Neutrophil (primary cell): Measurements from ENCODE around the gene SLC28A3.

Experiments used
- H3K27ac ChIP-seq: fragments of 200-600 bp; sonication (generic); 2 replicates; pipeline ENCODE4 v1.5.1; 2016; ENCODE audit warnings: mild to moderate bottlenecking, moderate library complexity
- H3K27me3 ChIP-seq: fragments of 200-600 bp; sonication (generic); 2 replicates; pipeline ENCODE4 v1.6.0; 2016; ENCODE audit warnings: mild to moderate bottlenecking
- H3K36me3 ChIP-seq: fragments of 200-600 bp; sonication (generic); 2 replicates; pipeline ENCODE4 v1.5.1; 2017
- H3K4me1 ChIP-seq, 2 experiments: fragments of 200-600 bp in 1 of 2; sonication (generic) in 1 of 2; 1 replicate in 1 of 2; 2 replicates in 1 of 2; pipeline versions ENCODE4 v1.5.1 to v1.6.1; 2013 to 2016; ENCODE audit warnings: low read depth in 1 of 2, low read length in 1 of 2, mild to moderate bottlenecking in 1 of 2, moderate library complexity in 1 of 2; ENCODE audit not compliant: control insufficient read depth in 1 of 2, insufficient read depth in 1 of 2
- H3K4me3 ChIP-seq, 2 experiments: fragments of 200-600 bp in 1 of 2; sonication (generic) in 1 of 2; 1 replicate in 1 of 2; 2 replicates in 1 of 2; pipeline ENCODE4 v1.5.1; 2013 to 2016; ENCODE audit warnings: low read depth in 1 of 2, low read length in 1 of 2, mild to moderate bottlenecking in 1 of 2, moderate library complexity in 1 of 2
- H3K9me3 ChIP-seq: fragments of 200-600 bp; sonication (generic); 2 replicates; pipeline ENCODE4 v1.5.1; 2016
- TF ChIP-seq, protein P1 (sequence below): fragments of 200-600 bp; sonication (generic); IDR thresholded peaks from 2 replicates; pipeline ENCODE4 v1.5.1; 2016; ENCODE audit warnings: antibody characterized with exemption

Gene SLC28A3

DNA sequence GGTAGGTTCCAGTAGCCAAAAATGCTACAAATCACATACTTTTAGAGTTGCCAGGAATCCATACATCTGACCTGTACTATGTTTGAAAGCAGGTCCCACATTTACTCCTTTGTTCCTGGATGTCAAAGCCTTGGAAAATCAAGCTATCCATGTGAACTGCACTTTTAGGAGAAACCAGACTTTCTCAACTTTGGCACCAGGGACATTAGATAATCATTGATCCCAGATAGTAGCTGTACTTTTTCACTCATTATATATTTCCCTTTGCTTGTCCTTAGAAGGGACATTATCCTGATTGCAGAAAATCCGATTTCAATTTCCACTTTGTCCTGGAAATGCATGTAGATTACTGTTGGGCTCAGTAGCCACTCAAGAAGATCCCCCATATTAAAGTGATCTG is 44.1 kb upstream of the SLC28A3 start:
- H3K9me3 ChIP-seq, result no peaks in the 10 kb centered on the region
- no peak overlapping the region for H3K27ac ChIP-seq
- H3K4me1 ChIP-seq, result no peaks in the 10 kb centered on the region
- no peaks in the 10 kb centered on the region for H3K36me3 ChIP-seq
- TF ChIP-seq, protein P1, sequence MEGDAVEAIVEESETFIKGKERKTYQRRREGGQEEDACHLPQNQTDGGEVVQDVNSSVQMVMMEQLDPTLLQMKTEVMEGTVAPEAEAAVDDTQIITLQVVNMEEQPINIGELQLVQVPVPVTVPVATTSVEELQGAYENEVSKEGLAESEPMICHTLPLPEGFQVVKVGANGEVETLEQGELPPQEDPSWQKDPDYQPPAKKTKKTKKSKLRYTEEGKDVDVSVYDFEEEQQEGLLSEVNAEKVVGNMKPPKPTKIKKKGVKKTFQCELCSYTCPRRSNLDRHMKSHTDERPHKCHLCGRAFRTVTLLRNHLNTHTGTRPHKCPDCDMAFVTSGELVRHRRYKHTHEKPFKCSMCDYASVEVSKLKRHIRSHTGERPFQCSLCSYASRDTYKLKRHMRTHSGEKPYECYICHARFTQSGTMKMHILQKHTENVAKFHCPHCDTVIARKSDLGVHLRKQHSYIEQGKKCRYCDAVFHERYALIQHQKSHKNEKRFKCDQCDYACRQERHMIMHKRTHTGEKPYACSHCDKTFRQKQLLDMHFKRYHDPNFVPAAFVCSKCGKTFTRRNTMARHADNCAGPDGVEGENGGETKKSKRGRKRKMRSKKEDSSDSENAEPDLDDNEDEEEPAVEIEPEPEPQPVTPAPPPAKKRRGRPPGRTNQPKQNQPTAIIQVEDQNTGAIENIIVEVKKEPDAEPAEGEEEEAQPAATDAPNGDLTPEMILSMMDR, result no peak
- H3K4me3 ChIP-seq, result no peak overlapping the region
- no peaks in the 10 kb centered on the region for H3K27me3 ChIP-seq

GRCh38 chr9:84383178-84383577 is 42.6 kb upstream of the SLC28A3 start:
- H3K9me3 ChIP-seq, result no peaks in the 10 kb centered on the region
- TF ChIP-seq, protein P1, result no peak
- H3K4me1 ChIP-seq, result no peaks in the 10 kb centered on the region

DNA sequence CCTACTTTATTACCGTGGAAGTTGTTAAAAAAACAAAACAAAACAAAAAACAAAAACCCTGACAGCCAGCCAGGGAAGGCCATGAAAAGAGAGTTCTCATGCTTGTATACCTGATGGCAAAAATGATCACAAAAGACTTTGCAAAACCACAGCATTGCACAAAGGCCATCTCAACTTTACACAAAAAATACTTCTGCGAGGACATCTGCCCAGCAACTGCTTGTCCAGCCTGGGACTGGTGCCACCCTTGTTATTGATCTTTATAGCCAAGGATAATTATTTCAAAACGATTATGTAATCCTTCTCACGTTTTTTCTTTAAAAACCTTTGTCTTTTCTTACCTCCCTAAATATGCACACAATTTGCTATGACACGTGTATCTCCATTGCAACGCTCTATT is 42.2 kb upstream of the SLC28A3 start:
- Histone ChIP-seq H3K4me3 (no peak overlapping the region), H3K9me3 (no peaks in the 10 kb centered on the region), H3K4me1 (no peaks in the 10 kb centered on the region), H3K27ac (no peak overlapping the region), H3K36me3 (no peaks in the 10 kb centered on the region), H3K27me3 (no peaks in the 10 kb centered on the region)
- TF ChIP-seq, protein P1, result no peak

More at GRCh38 chr9:84383178-84383577, 42.6 kb upstream of the SLC28A3 start:
- Histone ChIP-seq H3K27me3 (no peaks in the 10 kb centered on the region), H3K4me3 (no peak overlapping the region), H3K27ac (no peak overlapping the region), H3K36me3 (no peaks in the 10 kb centered on the region)

DNA sequence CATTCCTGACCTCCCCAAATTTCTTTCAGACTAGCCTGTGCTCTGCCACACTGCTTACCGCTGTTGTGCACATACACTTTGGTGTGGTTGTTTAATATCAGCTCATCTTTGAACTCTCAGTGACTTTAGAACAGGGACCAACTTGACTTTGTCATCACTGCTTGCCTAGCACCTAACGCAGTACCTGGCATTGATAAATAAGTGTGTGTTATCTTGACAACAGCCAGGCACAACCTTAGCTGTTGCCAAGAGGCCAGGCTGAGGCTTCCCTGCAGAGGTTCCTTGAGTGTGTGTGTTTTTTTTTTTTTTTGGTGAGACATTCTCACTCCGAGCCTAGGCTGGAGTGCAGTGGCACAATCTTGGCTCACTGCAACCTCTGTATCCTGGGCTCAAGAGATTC is 41.0 kb upstream of the SLC28A3 start:
- Histone ChIP-seq H3K27ac (no peak overlapping the region), H3K9me3 (no peaks in the 10 kb centered on the region), H3K4me3 (no peak overlapping the region), H3K4me1 (no peaks in the 10 kb centered on the region), H3K36me3 (no peaks in the 10 kb centered on the region), H3K27me3 (no peaks in the 10 kb centered on the region)
- TF ChIP-seq, protein P1, result no peak

GRCh38 chr9:84379740-84380139 is 39.2 kb upstream of the SLC28A3 start:
- no peaks in the 10 kb centered on the region for H3K9me3 ChIP-seq
- no peaks in the 10 kb centered on the region for H3K36me3 ChIP-seq
- no peak overlapping the region for H3K27ac ChIP-seq
- H3K4me1 ChIP-seq, result peaks cover 0 to under 1% of the 10 kb centered on the region in 2 experiments
- TF ChIP-seq, protein P1, result no peak
- no peak overlapping the region for H3K4me3 ChIP-seq
- H3K27me3 ChIP-seq, result no peaks in the 10 kb centered on the region

- Histone ChIP-seq H3K27ac (no peak overlapping the region), H3K9me3 (no peaks in the 10 kb centered on the region), H3K36me3 (no peaks in the 10 kb centered on the region), H3K4me3 (no peak overlapping the region), H3K4me1 (peaks cover 38% of the 10 kb centered on the region in 2 experiments), H3K27me3 (no peaks in the 10 kb centered on the region)
- TF ChIP-seq, protein P1, result no peak
These were observed 35.4 kb upstream of the SLC28A3 start for GRCh38 chr9:84375954-84376353.
